PC-9 (cell line): ENCODE results near the gene SGK1.

Experiments used
- EZH2 ChIP-seq: fragments of 200-600 bp; sonication (generic); IDR thresholded peaks from 2 replicates; pipeline ENCODE4 v1.8.0; 2017; ENCODE audit warnings: antibody characterized with exemption, low read depth
- TF ChIP-seq, protein P1 (sequence below): fragments of 200-600 bp; sonication (generic); conservative IDR thresholded peaks from 2 replicates; pipeline ENCODE4 v1.6.1; 2017; ENCODE audit warnings: mixed run types, antibody characterized with exemption, mild to moderate bottlenecking, moderate library complexity

DNA sequence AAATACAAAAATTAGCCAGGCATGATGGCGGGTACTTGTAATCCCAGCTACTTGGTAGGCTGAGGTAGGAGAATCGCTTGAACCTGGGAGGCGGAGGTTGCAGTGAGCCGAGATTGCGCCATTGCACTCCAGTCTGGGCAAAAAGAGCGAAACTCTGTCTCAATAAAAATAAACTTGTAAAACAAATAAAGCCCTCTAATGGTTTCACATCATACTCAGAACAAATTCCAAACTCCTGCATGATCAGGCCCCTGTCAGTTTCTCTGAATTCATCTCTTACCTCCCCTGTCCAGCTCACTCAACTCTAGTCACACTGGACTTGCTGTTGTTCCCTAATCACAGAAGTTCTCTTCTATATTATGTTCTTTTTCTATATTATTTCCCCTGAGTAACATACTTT lies 43.1 kb upstream of the SGK1 start:
- TF ChIP-seq, protein P1, sequence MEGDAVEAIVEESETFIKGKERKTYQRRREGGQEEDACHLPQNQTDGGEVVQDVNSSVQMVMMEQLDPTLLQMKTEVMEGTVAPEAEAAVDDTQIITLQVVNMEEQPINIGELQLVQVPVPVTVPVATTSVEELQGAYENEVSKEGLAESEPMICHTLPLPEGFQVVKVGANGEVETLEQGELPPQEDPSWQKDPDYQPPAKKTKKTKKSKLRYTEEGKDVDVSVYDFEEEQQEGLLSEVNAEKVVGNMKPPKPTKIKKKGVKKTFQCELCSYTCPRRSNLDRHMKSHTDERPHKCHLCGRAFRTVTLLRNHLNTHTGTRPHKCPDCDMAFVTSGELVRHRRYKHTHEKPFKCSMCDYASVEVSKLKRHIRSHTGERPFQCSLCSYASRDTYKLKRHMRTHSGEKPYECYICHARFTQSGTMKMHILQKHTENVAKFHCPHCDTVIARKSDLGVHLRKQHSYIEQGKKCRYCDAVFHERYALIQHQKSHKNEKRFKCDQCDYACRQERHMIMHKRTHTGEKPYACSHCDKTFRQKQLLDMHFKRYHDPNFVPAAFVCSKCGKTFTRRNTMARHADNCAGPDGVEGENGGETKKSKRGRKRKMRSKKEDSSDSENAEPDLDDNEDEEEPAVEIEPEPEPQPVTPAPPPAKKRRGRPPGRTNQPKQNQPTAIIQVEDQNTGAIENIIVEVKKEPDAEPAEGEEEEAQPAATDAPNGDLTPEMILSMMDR, result no peak
- TF ChIP-seq EZH2, result no peak
